GM19035 (cell line): ENCODE data around the gene TSSK6.

Experiments
- ATAC-seq: cut with Tn5 transposase; IDR thresholded peaks from one replicate; pipeline ENCODE4 v1.9.1; 2021; ENCODE audit not compliant: unreplicated experiment

Gene TSSK6

GRCh38 chr19:19507354-19507753 lies 8.0 kb downstream of the TSSK6 start:
- ATAC-seq: no peak

- no peak for ATAC-seq
These were observed 8.8 kb downstream of the TSSK6 start for GRCh38 chr19:19506592-19506991.

GRCh38 chr19:19505669-19506326 lies 9.6 kb downstream of the TSSK6 start:
- ATAC-seq: no peak

GRCh38 chr19:19504754-19505668 lies 10.3 kb downstream of the TSSK6 start:
- ATAC-seq: no peak

- ATAC-seq: no peak
These were observed 12.3 kb downstream of the TSSK6 start for GRCh38 chr19:19502808-19503602.

GRCh38 chr19:19502281-19502680 lies 13.1 kb downstream of the TSSK6 start:
- no peak for ATAC-seq

GRCh38 chr19:19501798-19502197 lies 13.6 kb downstream of the TSSK6 start:
- ATAC-seq: no peak

GRCh38 chr19:19500975-19501644 lies 14.2 kb downstream of the TSSK6 start:
- no peak for ATAC-seq

GRCh38 chr19:19499272-19499995 lies 15.9 kb downstream of the TSSK6 start:
- ATAC-seq: no peak

GRCh38 chr19:19498255-19498991 lies 16.9 kb downstream of the TSSK6 start:
- ATAC-seq: no peak

GRCh38 chr19:19495614-19496603 lies 19.4 kb downstream of the TSSK6 start:
- no peak for ATAC-seq

GRCh38 chr19:19493841-19494546 lies 21.4 kb downstream of the TSSK6 start:
- ATAC-seq: no peak

GRCh38 chr19:19492026-19492610 lies 23.2 kb downstream of the TSSK6 start:
- no peak for ATAC-seq

GRCh38 chr19:19491321-19492025 lies 23.9 kb downstream of the TSSK6 start:
- no peak for ATAC-seq

- no peak for ATAC-seq
These were observed 25.0 kb downstream of the TSSK6 start for GRCh38 chr19:19490214-19490968.

GRCh38 chr19:19489804-19490204 lies 25.5 kb downstream of the TSSK6 start:
- ATAC-seq: no peak
